ENCODE results near the gene EPS8L1. TPM values are rescaled to one million over a fixed set of nuclear protein-coding genes. Genes with fewer than 3 reads are reported as not detected.

EPS8L1 gene
- total RNA-seq, 1 experiment from 2014 or later = 111 TPM

- ChIA-PET CTCF (interaction anchor here (0.5 to 0.6 kb wide), 2 partner anchors 19 to 583 kb away, joined by 3 to 11 read pairs; no protein-coding TSS in a partner anchor), POLR2A (ENCODE audit: unreplicated experiment) (interaction anchor here (0.7 to 1.0 kb wide), 2 partner anchors 16 to 338 kb away, joined by 3 to 4 read pairs; partner anchors contain the start of gene UBE2S)
- Histone ChIP-seq H4K20me1 (ENCODE audit: insufficient read depth) (no peaks in the 10 kb centered on the region), H3K36me3 (ENCODE audit: low read depth) (no peaks in the 10 kb centered on the region), H3K79me2 (ENCODE audit: low read depth) (no peaks in the 10 kb centered on the region), H3K4me3 (peak overlapping the region; percentile 63; the same call in 1 of the 2 replicates), H3K9me2 (ENCODE audit: insufficient read depth) (no peaks in the 10 kb centered on the region), H3K27ac (peak overlapping the region; percentile 98), H2AFZ (no peak overlapping the region), H3K4me1 (replicated peaks; ENCODE audit: insufficient read depth) (peaks cover 32% of the 10 kb centered on the region), H3K27me3 (ENCODE audit: insufficient read depth, low read depth) (no peaks in the 10 kb centered on the region), H3F3A (ENCODE audit: insufficient read depth, low read depth) (peaks cover 40% of the 10 kb centered on the region), H3K9me3 (ENCODE audit: insufficient read depth, low read depth) (no peaks in the 10 kb centered on the region), H3K4me2 (peak overlapping the region; percentile 94)
- no TSS peak for BruUV-seq (replicated peaks)
- intact Hi-C loops (cut with micrococcal nuclease; ENCODE audit: unreplicated experiment) = loop anchor here (2.0 to 10.0 kb wide), 4 partner anchors 47 to 605 kb away; partner anchors contain the start of genes LENG9, PPP1R12C and ZNF628
- TF ChIP-seq, protein P1, sequence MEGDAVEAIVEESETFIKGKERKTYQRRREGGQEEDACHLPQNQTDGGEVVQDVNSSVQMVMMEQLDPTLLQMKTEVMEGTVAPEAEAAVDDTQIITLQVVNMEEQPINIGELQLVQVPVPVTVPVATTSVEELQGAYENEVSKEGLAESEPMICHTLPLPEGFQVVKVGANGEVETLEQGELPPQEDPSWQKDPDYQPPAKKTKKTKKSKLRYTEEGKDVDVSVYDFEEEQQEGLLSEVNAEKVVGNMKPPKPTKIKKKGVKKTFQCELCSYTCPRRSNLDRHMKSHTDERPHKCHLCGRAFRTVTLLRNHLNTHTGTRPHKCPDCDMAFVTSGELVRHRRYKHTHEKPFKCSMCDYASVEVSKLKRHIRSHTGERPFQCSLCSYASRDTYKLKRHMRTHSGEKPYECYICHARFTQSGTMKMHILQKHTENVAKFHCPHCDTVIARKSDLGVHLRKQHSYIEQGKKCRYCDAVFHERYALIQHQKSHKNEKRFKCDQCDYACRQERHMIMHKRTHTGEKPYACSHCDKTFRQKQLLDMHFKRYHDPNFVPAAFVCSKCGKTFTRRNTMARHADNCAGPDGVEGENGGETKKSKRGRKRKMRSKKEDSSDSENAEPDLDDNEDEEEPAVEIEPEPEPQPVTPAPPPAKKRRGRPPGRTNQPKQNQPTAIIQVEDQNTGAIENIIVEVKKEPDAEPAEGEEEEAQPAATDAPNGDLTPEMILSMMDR (conservative IDR thresholded peaks at IDR 0.05) = no peak
- TF ChIP-seq EZH2 (IDR thresholded peaks at IDR 0.05; ENCODE audit: low read depth) = no peak
- DNase-seq = no peak
These were observed 5.8 kb upstream of the EPS8L1 start for GRCh38 chr19:55069865-55070197.

DNA sequence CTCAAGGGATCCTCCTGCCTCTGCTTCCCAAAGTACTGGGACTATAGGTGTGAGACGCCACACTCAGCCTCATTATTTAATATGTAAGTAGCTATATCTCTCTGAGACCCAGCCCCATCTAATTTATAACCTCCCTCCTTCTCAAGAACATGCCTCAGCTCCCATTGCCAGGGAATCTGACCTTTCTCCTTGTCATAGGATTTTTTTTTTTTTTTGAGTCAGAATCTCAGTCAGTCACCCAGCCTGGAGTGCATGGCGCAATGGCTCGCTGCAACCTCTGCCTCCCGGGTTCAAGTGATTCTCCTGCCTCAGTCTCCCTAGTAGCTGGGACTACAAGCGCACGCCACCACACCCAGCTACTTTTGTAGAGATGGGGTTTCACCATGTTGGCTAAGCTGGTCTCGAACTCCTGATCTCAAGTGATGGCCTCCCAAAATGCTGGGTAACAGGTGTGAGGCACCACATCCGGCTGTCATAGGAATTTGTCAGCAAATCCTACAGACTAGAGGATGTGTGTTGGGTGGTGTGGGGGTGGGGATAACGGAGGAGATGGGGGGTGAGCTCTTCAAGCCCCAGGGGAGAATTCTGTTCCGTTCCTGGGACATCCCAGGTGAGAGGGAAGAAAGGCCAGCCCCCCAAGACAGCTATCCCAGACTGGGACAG, 5.1 kb upstream of the EPS8L1 start:
- Histone ChIP-seq H3K9me2 (ENCODE audit: insufficient read depth) (no peaks in the 10 kb centered on the region), H3F3A (ENCODE audit: insufficient read depth, low read depth) (peaks cover 46% of the 10 kb centered on the region), H3K4me3 (peak overlapping the region; percentile 63; the same call in 1 of the 2 replicates), H2AFZ (no peak overlapping the region), H3K36me3 (ENCODE audit: low read depth) (no peaks in the 10 kb centered on the region), H3K4me1 (replicated peaks; ENCODE audit: insufficient read depth) (peaks cover 40% of the 10 kb centered on the region), H4K20me1 (ENCODE audit: insufficient read depth) (no peaks in the 10 kb centered on the region), H3K27ac (peak overlapping the region; percentile 98), H3K27me3 (ENCODE audit: insufficient read depth, low read depth) (no peaks in the 10 kb centered on the region), H3K9me3 (ENCODE audit: insufficient read depth, low read depth) (no peaks in the 10 kb centered on the region), H3K4me2 (peak overlapping the region; percentile 94), H3K79me2 (ENCODE audit: low read depth) (no peaks in the 10 kb centered on the region)
- TF ChIP-seq EZH2 (IDR thresholded peaks at IDR 0.05; ENCODE audit: low read depth) = no peak
- TF ChIP-seq, protein P1 (conservative IDR thresholded peaks at IDR 0.05) = no peak
- ChIA-PET POLR2A (ENCODE audit: unreplicated experiment) (interaction anchor here (0.7 kb wide), 3 partner anchors 450 to 627 kb away, joined by 5 to 8 read pairs (median 6); partner anchors contain the start of gene ZNF865), CTCF (interaction anchor here (0.6 kb wide), 1 partner anchor 20 kb away, joined by 3 read pairs; no protein-coding TSS in a partner anchor)
- intact Hi-C loops (cut with micrococcal nuclease; ENCODE audit: unreplicated experiment) = no loop called here
- no TSS peak for BruUV-seq (replicated peaks)
- peak in 1 of 2 experiments; percentile 43 for DNase-seq

GRCh38 chr19:55071129-55071502, 4.6 kb upstream of the EPS8L1 start:
- DNase-seq = peak; percentile 97 to 99
- H3K27ac ChIP-seq = peak overlapping the region; percentile 98
- no peaks in the 10 kb centered on the region for H3K9me2 ChIP-seq (ENCODE audit: insufficient read depth)
- CTCF ChIA-PET = no interaction called here
- peaks cover 44% of the 10 kb centered on the region for H3F3A ChIP-seq (ENCODE audit: insufficient read depth, low read depth)
- POLR2A ChIA-PET (ENCODE audit: unreplicated experiment) = interaction anchor here (0.7 kb wide), 2 partner anchors 534 to 628 kb away, joined by 5 to 6 read pairs; partner anchors contain the start of gene ZNF865
- no peak for TF ChIP-seq EZH2 (IDR thresholded peaks at IDR 0.05; ENCODE audit: low read depth)
- TF ChIP-seq, protein P1 (conservative IDR thresholded peaks at IDR 0.05) = no peak
- BruUV-seq (replicated peaks) = no TSS peak
- intact Hi-C loops (cut with micrococcal nuclease; ENCODE audit: unreplicated experiment) = no loop called here
- H2AFZ ChIP-seq = no peak overlapping the region
- H3K9me3 ChIP-seq (ENCODE audit: insufficient read depth, low read depth) = no peaks in the 10 kb centered on the region
- H3K4me3 ChIP-seq = no peak overlapping the region
- peaks cover 40% of the 10 kb centered on the region for H3K4me1 ChIP-seq (replicated peaks; ENCODE audit: insufficient read depth)
- peak overlapping the region; percentile 94 for H3K4me2 ChIP-seq
- H3K79me2 ChIP-seq (ENCODE audit: low read depth) = no peaks in the 10 kb centered on the region
- no peaks in the 10 kb centered on the region for H3K36me3 ChIP-seq (ENCODE audit: low read depth)
- no peaks in the 10 kb centered on the region for H3K27me3 ChIP-seq (ENCODE audit: insufficient read depth, low read depth)
- no peaks in the 10 kb centered on the region for H4K20me1 ChIP-seq (ENCODE audit: insufficient read depth)

All from PC-9 (cell line).